HFF-Myc (cell line): ENCODE results near the gene LOXL4.

Source experiments
- DNase-seq: peaks from one replicate; pipeline ENCODE4 v3.0.0-alpha.2; 2011; ENCODE audit warnings: low read depth; ENCODE audit errors: extremely low read depth
- H3K4me3 ChIP-seq: replicated peaks from 2 replicates; pipeline ENCODE4 v1.5.1; 2011; ENCODE audit warnings: low read depth, mild to moderate bottlenecking, control low read depth, low read length
- CTCF ChIP-seq: IDR thresholded peaks from 2 replicates; pipeline ENCODE4 v1.5.1; 2012; ENCODE audit warnings: mild to moderate bottlenecking, low read depth, low read length, control low read depth; ENCODE audit errors: missing control alignments

The LOXL4 gene

GRCh38 chr10:98265403-98266378 is 2.3 kb downstream of the LOXL4 start:
- peak overlapping the region; percentile 49 for H3K4me3 ChIP-seq
- DNase-seq: no peak
- no peak for TF ChIP-seq CTCF

- no peak for DNase-seq
- no peak overlapping the region for H3K4me3 ChIP-seq
- TF ChIP-seq CTCF: no peak
These were observed 3.5 kb downstream of the LOXL4 start for GRCh38 chr10:98264378-98265065.

GRCh38 chr10:98263088-98263487 is 4.9 kb downstream of the LOXL4 start:
- no peak for DNase-seq
- TF ChIP-seq CTCF: no peak
- no peak overlapping the region for H3K4me3 ChIP-seq

- H3K4me3 ChIP-seq: no peak overlapping the region
- DNase-seq: no peak
- TF ChIP-seq CTCF: peak; percentile 41
These were observed 5.4 kb downstream of the LOXL4 start for GRCh38 chr10:98262571-98262970.

- no peak overlapping the region for H3K4me3 ChIP-seq
- TF ChIP-seq CTCF: no peak
- DNase-seq: no peak
These were observed 6.3 kb downstream of the LOXL4 start for GRCh38 chr10:98261436-98262277.

GRCh38 chr10:98260752-98261151 is 7.2 kb downstream of the LOXL4 start:
- no peak for TF ChIP-seq CTCF
- no peak overlapping the region for H3K4me3 ChIP-seq
- DNase-seq: no peak
